Heart right ventricle (tissue), 16 donors: ENCODE measurements around the gene ACSF3. TPM values are rescaled to one million over a fixed set of nuclear protein-coding genes. Genes with fewer than 3 reads are reported as not detected.
A peak's percentile ranks its signal among the peaks of the same experiment; 100 is the strongest.

ENCODE experiments used
- ATAC-seq, 8 donors: fragments of 200-7000 bp; cut with Tn5 transposase; one replicate each; pipeline ENCODE4 v1.9.1; 2020; ENCODE audit warnings: mild to moderate bottlenecking in 8 of 8, moderate library complexity in 8 of 8, moderate number of reproducible peaks in 1 of 8
- DNase-seq, 2 donors: peaks; one replicate each; pipeline ENCODE4 v3.0.0-alpha.2; 2020
- H3K27ac ChIP-seq, 10 donors: fragments of 200-600 bp; sonication (generic) in 2 of 10; one replicate each; pipeline versions ENCODE4 v1.5.0 to v1.8.0; 2020 to 2022; ENCODE audit warnings: mild to moderate bottlenecking in 3 of 10
- H3K27me3 ChIP-seq, 7 donors: fragments of 200-600 bp; one replicate each; pipeline ENCODE4 v1.8.0; 2021 to 2022; ENCODE audit warnings: mild to moderate bottlenecking in 2 of 7
- H3K36me3 ChIP-seq, 9 donors: fragments of 200-600 bp; sonication (generic) in 1 of 9; one replicate each; pipeline versions ENCODE4 v1.5.0 to v1.8.0; 2020 to 2022; ENCODE audit warnings: mild to moderate bottlenecking in 2 of 9
- H3K4me1 ChIP-seq, 9 donors: fragments of 200-600 bp; sonication (generic) in 1 of 9; one replicate each; pipeline versions ENCODE4 v1.5.0 to v1.8.0; 2020 to 2022; ENCODE audit warnings: mild to moderate bottlenecking in 4 of 9
- H3K4me3 ChIP-seq, 10 donors: fragments of 200-600 bp; sonication (generic) in 2 of 10; one replicate each; pipeline versions ENCODE4 v1.5.0 to v1.8.0; 2020 to 2022; ENCODE audit warnings: mild to moderate bottlenecking in 7 of 10, moderate library complexity in 2 of 10
- H3K9me3 ChIP-seq, 11 donors: fragments of 200-600 bp in 10 of 11; sonication (generic) in 2 of 11; one replicate each; pipeline versions ENCODE4 v1.5.0 to v1.8.0; 2013 to 2022; ENCODE audit warnings: mild to moderate bottlenecking in 2 of 11, control low read depth in 1 of 11, moderate library complexity in 1 of 11
- CTCF ChIP-seq, 9 donors: fragments of 200-600 bp; sonication (generic) in 2 of 9; IDR thresholded peaks; one replicate each; pipeline versions ENCODE4 v1.5.0 to v1.8.0; 2021 to 2022; ENCODE audit warnings: antibody characterized with exemption in 9 of 9, mild to moderate bottlenecking in 5 of 9, moderate library complexity in 1 of 9
- WGBS, 2 donors: extraction: QIAGEN DNeasy Blood & Tissue Kit; methylation state at CpG; one replicate each; pipeline ENCODE4 v1.1.7; 2013; ENCODE audit warnings: inconsistent platforms in 1 of 2; 5-methylcytosine and 5-hydroxymethylcytosine counted together
- intact Hi-C, 10 donors: fragments of 100-400 bp; cut with DNase I; formaldehyde crosslinking; loops; one replicate each; pipeline versions ENCODE4 v1.11.1 to v1.14.2; 2022
- polyA plus RNA-seq, 2 donors: library from polyadenylated mRNA; stranded (reverse); fragments of 200-250 nt; gene quantifications; one replicate each; pipeline ENCODE4 v1.2.3, GENCODE V29; 2013
- total RNA-seq, 10 donors: library from RNA; stranded (reverse); fragmentation: NEBNext Ultra II Directional in 3 of 10; extraction: Animal tissue kit (Norgen Biotek cat#: 25700) in 3 of 10; gene quantifications; one replicate each; pipeline versions ENCODE4 v1.2.1 to v1.2.4, GENCODE V29; 2021 to 2023
- donor health status: Arrhythmogenic right ventricular cardiomyopathy.
- donor health status: ischemic (EF 13 %, LVEDD 7.1; RV severe dilation, severe dysfunction).
- donor health status: healthy with polysubstance abuse.
- donor health status: DM: no; HTN: yes; CAD: no.
- donor health status: DM: no; HTN: no; CAD: no.
- donor health status: ischemic (EF 25% LVEDD 6.9; RV normal size, moderate dysfunction).
- donor health status: ischemic (EF 25% LVEDD 5.7; RV mildly dilated, moderate dysfunction).
- donor health status: healthy.
- donor health status: DM: yes; HTN: yes; CAD: no.
- donor health status: Ischemic cardiomyopathy.
- donor health status: ischemic (EF 35%, LVEDD 5.7; RV mildly dilated, moderate dysfunction).
- donor health status: nonischemic (EF 11% LVEDD 7.7; RV severe dilation, severe dysfunction).
- donor health status: DM: yes; HTN: yes; CAD: no.
- donor health status: PGD.
- donor health status: ischemic (EF 29% LVEDD 5.4; RV normal size, mild dysfunction).
- donor health status: nonischemic (EF 23%, LVEDD 6.1; RV moderate dilation, normal function).

ACSF3 gene
- total and polyA plus RNA-seq, 12 donors, result 11.0 to 36.9 (median 17.8) TPM

DNA sequence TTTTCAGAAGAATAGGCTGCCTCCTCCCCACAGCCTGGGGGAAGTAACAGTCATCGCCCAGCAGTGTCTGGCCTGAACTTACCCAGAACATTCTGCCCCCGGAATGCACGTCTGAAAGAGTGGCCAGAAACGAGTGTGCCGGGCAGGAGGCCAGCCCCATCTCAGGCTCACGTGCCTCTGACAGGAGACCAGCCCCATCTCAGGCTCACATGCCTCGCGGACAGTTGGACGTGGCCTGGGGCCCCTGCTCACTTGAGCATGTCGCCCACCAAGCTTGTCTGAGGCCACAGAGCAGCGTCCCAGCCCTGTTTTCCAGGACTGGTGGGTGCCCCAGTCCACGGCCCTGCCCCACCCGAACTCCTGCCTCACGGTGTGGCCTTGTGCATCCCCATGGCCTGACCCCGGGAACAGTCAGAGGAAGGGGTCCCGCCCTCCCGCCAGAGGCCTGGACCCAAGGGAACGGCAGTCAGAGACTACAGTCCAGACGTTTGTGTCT is 61.6 kb downstream of the ACSF3 start:
- H3K9me3 ChIP-seq, result peaks cover 0 to under 1% (median 0%) of the 10 kb centered on the region in 11 donors

DNA sequence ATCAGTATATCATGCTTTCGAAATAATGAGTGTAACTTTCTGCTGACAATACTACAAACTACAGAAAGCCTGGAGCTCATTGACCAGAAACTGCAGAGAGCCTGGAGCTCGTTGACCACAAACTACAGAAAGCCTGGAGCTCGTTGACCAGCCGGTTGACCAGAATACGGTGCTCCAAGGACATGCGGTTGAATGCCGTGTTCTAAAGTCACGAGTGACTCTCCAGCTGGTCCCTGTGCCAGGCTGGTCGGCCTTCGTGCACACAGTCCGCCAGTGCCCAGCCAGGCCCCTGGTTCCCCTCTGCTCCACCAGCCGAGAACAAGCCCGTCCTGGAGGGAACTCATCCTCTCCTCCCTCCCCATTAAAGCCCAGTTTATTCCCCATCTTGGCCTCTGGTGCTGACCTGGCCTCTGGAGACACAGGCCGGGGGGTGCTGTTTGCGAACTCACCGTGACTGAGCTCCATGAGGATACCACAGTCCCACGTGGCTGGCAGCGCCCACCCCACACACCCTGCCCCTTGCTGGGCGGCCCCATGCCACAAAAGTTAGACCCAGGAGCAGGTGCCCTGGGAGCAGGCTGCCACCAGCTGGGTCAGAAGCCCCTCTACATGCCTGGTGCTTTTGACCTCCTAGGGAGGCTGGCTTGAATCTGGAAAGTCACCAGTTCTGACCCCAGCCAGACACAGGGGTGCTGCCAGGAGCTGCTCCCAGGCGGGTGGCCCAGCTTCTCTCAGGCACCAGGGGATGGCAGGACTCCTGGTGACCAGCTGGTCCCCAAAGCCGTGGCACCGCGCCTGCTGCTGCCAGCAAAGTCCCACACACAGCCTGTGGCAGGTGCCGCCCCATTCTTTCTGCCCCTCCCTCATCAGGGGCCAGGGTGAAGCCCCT is 62.4 kb downstream of the ACSF3 start:
- 55% methylated on average over 24 of the region's 24 CpGs for WGBS, 2 donors
- peaks cover 0 to 8% (median 0%) of the 10 kb centered on the region in 7 donors for H3K27me3 ChIP-seq
- intact Hi-C loops, result loop anchor here in 1 of 10 donors (10.0 kb wide), 1 partner anchor 341 kb away; the partner anchor contains the start of gene APRT
- DNase-seq, result no peak
- H3K27ac ChIP-seq, result peak overlapping the region in 2 of 10 donors; percentile 16 to 38
- ATAC-seq, result peak; percentile 3 to 57 (median 28)
- H3K4me1 ChIP-seq, result peaks cover 17 to 30% (median 28%) of the 10 kb centered on the region in 9 donors
- H3K4me3 ChIP-seq, result no peak overlapping the region
- H3K9me3 ChIP-seq, result no peaks in the 10 kb centered on the region
- no peak for TF ChIP-seq CTCF (IDR thresholded peaks at IDR 0.05)
- H3K36me3 ChIP-seq, result peaks cover 0 to 14% (median 3%) of the 10 kb centered on the region in 9 donors

More for the DNA sequence above, 61.6 kb downstream of the ACSF3 start:
- ATAC-seq (peak; percentile 66 to 89 (median 78)), DNase-seq (peak; percentile 68 to 74)
- Histone ChIP-seq H3K27ac (peak overlapping the region in 3 of 10 donors; percentile 3 to 38 (median 4)), H3K36me3 (peaks cover 0 to 23% (median 9%) of the 10 kb centered on the region in 9 donors), H3K27me3 (peaks cover 0 to 8% (median 0%) of the 10 kb centered on the region in 7 donors), H3K4me1 (peaks cover 17 to 30% (median 28%) of the 10 kb centered on the region in 9 donors), H3K4me3 (no peak overlapping the region)
- intact Hi-C loops, result loop anchor here in 1 of 10 donors (10.0 kb wide), 1 partner anchor 340 kb away; the partner anchor contains the start of gene APRT
- 12 to 24% methylated on average over 19 of the region's 19 CpGs for WGBS, 2 donors
- TF ChIP-seq CTCF (IDR thresholded peaks at IDR 0.05), result no peak

DNA sequence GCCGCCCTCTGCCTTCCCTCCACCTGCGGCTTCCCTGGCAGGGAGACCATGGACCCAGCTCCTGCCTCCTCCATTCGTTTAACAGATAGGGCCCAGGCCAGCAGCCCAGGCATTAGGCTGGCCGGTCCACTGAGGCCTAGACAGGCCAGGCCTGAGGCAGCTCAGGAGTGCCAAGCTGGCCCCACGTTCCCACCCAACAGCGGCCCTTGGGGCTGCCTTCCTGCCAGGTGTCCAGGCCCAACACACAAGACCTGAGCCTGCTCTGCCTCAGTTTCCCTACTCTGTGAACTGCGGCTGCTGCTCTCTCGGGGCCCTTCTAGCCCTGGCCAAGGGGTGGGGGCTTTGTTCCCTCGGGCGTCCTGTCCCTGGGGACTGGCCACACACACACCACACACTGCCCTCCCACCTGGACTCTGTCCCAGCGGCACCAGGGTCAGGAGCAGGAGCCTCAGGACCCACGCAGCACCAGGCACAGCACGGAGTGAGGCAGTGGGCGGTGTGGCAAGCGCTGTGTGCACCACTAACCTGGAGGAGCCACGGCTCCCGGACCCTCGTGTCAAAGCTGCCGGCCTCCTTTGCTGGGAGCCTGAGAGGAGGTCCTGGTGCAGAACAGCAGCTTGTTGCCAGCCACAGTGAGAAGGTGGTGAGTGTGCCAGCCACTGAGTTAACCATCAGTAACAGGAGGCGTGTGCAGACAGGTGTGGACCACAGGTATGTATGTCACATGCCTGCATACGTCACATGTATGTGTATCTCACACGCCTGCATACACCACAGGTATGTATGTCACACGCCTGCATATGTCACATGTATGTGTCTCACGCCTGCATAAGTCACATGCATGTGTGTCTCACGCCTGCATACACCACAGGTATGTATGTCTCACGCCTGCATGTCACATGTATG is 63.3 kb downstream of the ACSF3 start:
- WGBS, 2 donors, result 77 to 80% methylated on average over 26 of the region's 26 CpGs

More for the DNA sequence above, 63.3 kb downstream of the ACSF3 start:
- no peak for TF ChIP-seq CTCF (IDR thresholded peaks at IDR 0.05)
- no peak for DNase-seq
- peaks cover 17 to 30% (median 28%) of the 10 kb centered on the region in 9 donors for H3K4me1 ChIP-seq
- H3K36me3 ChIP-seq, result peaks cover 0 to 5% (median 1%) of the 10 kb centered on the region in 9 donors
- H3K9me3 ChIP-seq, result no peaks in the 10 kb centered on the region
- peak in 1 of 8 donors; percentile 19 for ATAC-seq
- peaks cover 0 to 8% (median 0%) of the 10 kb centered on the region in 7 donors for H3K27me3 ChIP-seq
- peak overlapping the region in 1 of 10 donors; percentile 16 for H3K27ac ChIP-seq
- no peak overlapping the region for H3K4me3 ChIP-seq
- intact Hi-C loops, result loop anchor here in 1 of 10 donors (10.0 kb wide), 1 partner anchor 342 kb away; the partner anchor contains the start of gene APRT
